GM19193 (cell line): Measurements from ENCODE around the gene JADE2.

Source experiments
- POLR2A ChIP-seq: IDR thresholded peaks from 4 replicates; pipeline ENCODE4 v1.6.1; 2011; ENCODE audit not compliant: insufficient read depth, insufficient read length; ENCODE audit errors: extremely low read depth

Gene JADE2

GRCh38 chr5:134534058-134534725 lies 8.7 kb downstream of the JADE2 start:
- no peak for TF ChIP-seq POLR2A

GRCh38 chr5:134534726-134535110 lies 9.2 kb downstream of the JADE2 start:
- no peak for TF ChIP-seq POLR2A

- no peak for TF ChIP-seq POLR2A
Observed at GRCh38 chr5:134536876-134537275, 11.4 kb downstream of the JADE2 start.

- TF ChIP-seq POLR2A, result no peak
Observed at GRCh38 chr5:134537297-134537696, 11.8 kb downstream of the JADE2 start.

GRCh38 chr5:134538296-134538695 lies 12.8 kb downstream of the JADE2 start:
- TF ChIP-seq POLR2A, result no peak

GRCh38 chr5:134539732-134540131 lies 14.3 kb downstream of the JADE2 start:
- TF ChIP-seq POLR2A, result no peak

- TF ChIP-seq POLR2A, result peak; percentile 43
Observed at GRCh38 chr5:134540747-134541733, 15.6 kb downstream of the JADE2 start.

- TF ChIP-seq POLR2A, result no peak
Observed at GRCh38 chr5:134541736-134542376, 16.4 kb downstream of the JADE2 start.

GRCh38 chr5:134543820-134544614 lies 18.5 kb downstream of the JADE2 start:
- TF ChIP-seq POLR2A, result peak; percentile 77

GRCh38 chr5:134545070-134545868 lies 19.8 kb downstream of the JADE2 start:
- peak; percentile 35 for TF ChIP-seq POLR2A

- TF ChIP-seq POLR2A, result no peak
Observed at GRCh38 chr5:134547066-134547465, 21.6 kb downstream of the JADE2 start.

GRCh38 chr5:134547579-134547978 lies 22.1 kb downstream of the JADE2 start:
- no peak for TF ChIP-seq POLR2A

- no peak for TF ChIP-seq POLR2A
Observed at GRCh38 chr5:134547999-134548658, 22.7 kb downstream of the JADE2 start.
